Activated CD4-positive, alpha-beta T cell treated with anti-CD3 and anti-CD28 coated beads for 36 hours (primary cell): Measurements from ENCODE around the gene PRKACB. TPM values are rescaled to one million over a fixed set of nuclear protein-coding genes. Genes with fewer than 3 reads are reported as not detected.
"Not testable (repeated sequence)": the region's sequence is repeated elsewhere in the genome, so short reads cannot be mapped to it uniquely, and the experiment has no call there.

ENCODE experiments used
- ATAC-seq: fragments of 200-7000 bp; cut with Tn5 transposase; one replicate; pipeline ENCODE4 v1.10.0; 2021; ENCODE audit warnings: mild to moderate bottlenecking, moderate library complexity
- CTCF ChIA-PET: fragments of 350-600 bp; sonication (Branson Sonifier 250); formaldehyde crosslinking; loops from one replicate; lab custom pipeline; 2021; ENCODE audit warnings: antibody characterized with exemption; lab: Charles Lee
- POLR2A ChIA-PET: fragments of 350-600 bp; sonication (Branson Sonifier 250); formaldehyde crosslinking; loops from one replicate; lab custom pipeline; 2021; ENCODE audit warnings: antibody characterized with exemption, inconsistent platforms; lab: Charles Lee
- DNase-seq: peaks from one replicate; pipeline ENCODE4 v3.0.0-alpha.2; 2020
- H3K27ac Mint-ChIP-seq: one replicate; pipeline ENCODE4 v1.8.0; 2021; ENCODE audit warnings: mixed read lengths
- H3K27me3 Mint-ChIP-seq: one replicate; pipeline ENCODE4 v1.8.0; 2021; ENCODE audit warnings: mixed read lengths
- H3K36me3 Mint-ChIP-seq: one replicate; pipeline ENCODE4 v1.8.0; 2021; ENCODE audit warnings: low read depth, mixed read lengths
- H3K4me1 Mint-ChIP-seq: one replicate; pipeline ENCODE4 v1.8.0; 2021; ENCODE audit warnings: mixed read lengths
- H3K4me3 Mint-ChIP-seq: one replicate; pipeline ENCODE4 v1.8.0; 2021; ENCODE audit warnings: mild to moderate bottlenecking, moderate library complexity, mixed read lengths
- H3K9me3 Mint-ChIP-seq: one replicate; pipeline ENCODE4 v1.8.0; 2021; ENCODE audit warnings: low read depth, mixed read lengths
- intact Hi-C, 2 experiments: fragments of 100-400 bp; cut with DNase I in 1 of 2; cut with micrococcal nuclease in 1 of 2; formaldehyde crosslinking; loops; one replicate each; pipeline versions ENCODE4 v1.14.2 to v1.15.1; 2022 to 2024; cut with DNase I, micrococcal nuclease
- total RNA-seq, 2 experiments: library from RNA; stranded (reverse); gene quantifications; one replicate each; pipeline ENCODE4 v1.2.3, GENCODE V29; 2021

Gene PRKACB
- 10 to 100 TPM; 22.2 to 25.5 TPM for total RNA-seq

- peaks cover under 1% of the 10 kb centered on the region for H3K9me3 Mint-ChIP-seq
- peaks cover 40% of the 10 kb centered on the region for H3K4me1 Mint-ChIP-seq
- ChIA-PET POLR2A (interaction anchor here (0.5 to 1.5 kb wide), 4 partner anchors 8 to 362 kb away, joined by 3 to 4 read pairs (median 4); partner anchors contain the start of gene SPATA1), CTCF (interaction anchor here (0.6 to 4.5 kb wide), 24 partner anchors 10 to 629 kb away, joined by 3 to 44 read pairs (median 3); no protein-coding TSS in a partner anchor)
- no peaks in the 10 kb centered on the region for H3K27me3 Mint-ChIP-seq
- peak within 1 kb of the TSS; percentile 85 for H3K4me3 Mint-ChIP-seq
- H3K27ac Mint-ChIP-seq, result peak within 1 kb of the TSS; percentile 98
- DNase-seq (no peak), ATAC-seq (peak; percentile 89)
- peaks cover 2% of the 10 kb centered on the region for H3K36me3 Mint-ChIP-seq
- intact Hi-C loops, result loop anchor here (1.0 to 10.0 kb wide), 9 partner anchors 8 to 793 kb away; partner anchors contain the start of genes CTBS (in 1 of the 2), GNG5 (in 1 of the 2) and SPATA1 (in 1 of the 2)
Measured at GRCh38 chr1:84143796-84144565, at the start of gene PRKACB. PRKACB (plus strand) TSS chr1:84144271; CDS start chr1:84144362, 91 bp downstream.

- peaks cover 13% of the 10 kb centered on the region for H3K4me1 Mint-ChIP-seq
- ChIA-PET POLR2A (no interaction called here), CTCF (no interaction called here)
- no peak overlapping the region for H3K4me3 Mint-ChIP-seq
- no peaks in the 10 kb centered on the region for H3K27me3 Mint-ChIP-seq
- H3K9me3 Mint-ChIP-seq, result no peaks in the 10 kb centered on the region
- DNase-seq (no peak), ATAC-seq (no peak)
- intact Hi-C loops, result no loop called here
- H3K27ac Mint-ChIP-seq, result no peak overlapping the region
- peaks cover 2% of the 10 kb centered on the region for H3K36me3 Mint-ChIP-seq
Measured at GRCh38 chr1:84095308-84095707, 48.8 kb upstream of the PRKACB start.

GRCh38 chr1:84096176-84096575 is 47.9 kb upstream of the PRKACB start:
- H3K36me3 Mint-ChIP-seq, result peaks cover 2% of the 10 kb centered on the region

GRCh38 chr1:84101204-84101603 is 42.9 kb upstream of the PRKACB start:
- no peaks in the 10 kb centered on the region for H3K27me3 Mint-ChIP-seq
- no peak overlapping the region for H3K27ac Mint-ChIP-seq
- DNase-seq (no peak), ATAC-seq (no peak)
- ChIA-PET POLR2A (no interaction called here), CTCF (no interaction called here)
- intact Hi-C loops, result no loop called here
- H3K36me3 Mint-ChIP-seq, result no peaks in the 10 kb centered on the region
- H3K4me1 Mint-ChIP-seq, result peaks cover 4% of the 10 kb centered on the region
- no peak overlapping the region for H3K4me3 Mint-ChIP-seq
- H3K9me3 Mint-ChIP-seq, result no peaks in the 10 kb centered on the region

More at GRCh38 chr1:84096176-84096575, 47.9 kb upstream of the PRKACB start:
- no peaks in the 10 kb centered on the region for H3K9me3 Mint-ChIP-seq
- ChIA-PET CTCF (no interaction called here), POLR2A (no interaction called here)
- no peaks in the 10 kb centered on the region for H3K27me3 Mint-ChIP-seq
- no peak for ATAC-seq
- DNase-seq, result no peak
- H3K27ac Mint-ChIP-seq, result no peak overlapping the region
- intact Hi-C loops, result no loop called here
- H3K4me1 Mint-ChIP-seq, result peaks cover 5% of the 10 kb centered on the region
- H3K4me3 Mint-ChIP-seq, result no peak overlapping the region

- DNase-seq, result peak; percentile 29
- ChIA-PET CTCF (interaction anchor here (0.9 kb wide), 1 partner anchor 14 kb away, joined by 5 read pairs; no protein-coding TSS in a partner anchor), POLR2A (no interaction called here)
- H3K27ac Mint-ChIP-seq, result no peak overlapping the region
- H3K27me3 Mint-ChIP-seq, result no peaks in the 10 kb centered on the region
- H3K36me3 Mint-ChIP-seq, result no peaks in the 10 kb centered on the region
- ATAC-seq, result peak; percentile 94
- H3K4me3 Mint-ChIP-seq, result no peak overlapping the region
- H3K4me1 Mint-ChIP-seq, result peaks cover 4% of the 10 kb centered on the region
- H3K9me3 Mint-ChIP-seq, result peaks cover 9% of the 10 kb centered on the region
- intact Hi-C loops, result no loop called here
Measured at GRCh38 chr1:84103197-84103992, 40.7 kb upstream of the PRKACB start.

- H3K4me1 Mint-ChIP-seq, H3K36me3 Mint-ChIP-seq, H3K9me3 Mint-ChIP-seq, H3K27me3 Mint-ChIP-seq, H3K4me3 Mint-ChIP-seq, intact Hi-C loops, CTCF ChIA-PET, DNase-seq, ATAC-seq, H3K27ac Mint-ChIP-seq, POLR2A ChIA-PET: not testable (repeated sequence)
Measured at GRCh38 chr1:84107538-84107937, 36.5 kb upstream of the PRKACB start.

GRCh38 chr1:84107955-84108354 is 36.1 kb upstream of the PRKACB start:
- Mint-ChIP-seq H3K36me3 (no peaks in the 10 kb centered on the region), H3K27me3 (no peaks in the 10 kb centered on the region), H3K27ac (no peak overlapping the region), H3K9me3 (peaks cover 9% of the 10 kb centered on the region), H3K4me1 (peaks cover 4% of the 10 kb centered on the region), H3K4me3 (no peak overlapping the region)
- intact Hi-C loops, result no loop called here
- no peak for ATAC-seq
- ChIA-PET POLR2A (no interaction called here), CTCF (no interaction called here)
- no peak for DNase-seq

GRCh38 chr1:84108900-84109578 is 35.0 kb upstream of the PRKACB start:
- no peaks in the 10 kb centered on the region for H3K27me3 Mint-ChIP-seq
- intact Hi-C loops, result no loop called here
- H3K4me3 Mint-ChIP-seq, result no peak overlapping the region
- ChIA-PET POLR2A (no interaction called here), CTCF (no interaction called here)
- DNase-seq, result no peak
- no peaks in the 10 kb centered on the region for H3K36me3 Mint-ChIP-seq
- no peak overlapping the region for H3K27ac Mint-ChIP-seq
- no peaks in the 10 kb centered on the region for H3K4me1 Mint-ChIP-seq
- ATAC-seq, result no peak
- peaks cover 9% of the 10 kb centered on the region for H3K9me3 Mint-ChIP-seq

- ATAC-seq (no peak), DNase-seq (no peak)
- CTCF ChIA-PET, result no interaction called here
- no peak overlapping the region for H3K4me3 Mint-ChIP-seq
- H3K27me3 Mint-ChIP-seq, result no peaks in the 10 kb centered on the region
- POLR2A ChIA-PET, result no interaction called here
- H3K9me3 Mint-ChIP-seq, result peaks cover 9% of the 10 kb centered on the region
- no peaks in the 10 kb centered on the region for H3K4me1 Mint-ChIP-seq
- no peak overlapping the region for H3K27ac Mint-ChIP-seq
- H3K36me3 Mint-ChIP-seq, result no peaks in the 10 kb centered on the region
- intact Hi-C loops, result no loop called here
Measured at GRCh38 chr1:84110629-84111028, 33.4 kb upstream of the PRKACB start.

- Mint-ChIP-seq H3K27ac (no peak overlapping the region), H3K27me3 (no peaks in the 10 kb centered on the region), H3K36me3 (no peaks in the 10 kb centered on the region), H3K4me3 (no peak overlapping the region), H3K9me3 (no peaks in the 10 kb centered on the region), H3K4me1 (peaks cover 10% of the 10 kb centered on the region)
- DNase-seq (no peak), ATAC-seq (no peak)
- POLR2A ChIA-PET, result no interaction called here
- intact Hi-C loops, result no loop called here
- CTCF ChIA-PET, result interaction anchor here (0.6 to 1.2 kb wide), 4 partner anchors 9 to 609 kb away, joined by 3 to 4 read pairs (median 3); no protein-coding TSS in a partner anchor
Measured at GRCh38 chr1:84116558-84116957, 27.5 kb upstream of the PRKACB start.

GRCh38 chr1:84117868-84118267 is 26.2 kb upstream of the PRKACB start:
- ChIA-PET CTCF (interaction anchor here (0.6 to 1.2 kb wide), 3 partner anchors 154 to 311 kb away, joined by 3 read pairs; no protein-coding TSS in a partner anchor), POLR2A (interaction anchor here (0.5 kb wide), 1 partner anchor 455 kb away, joined by 3 read pairs; no protein-coding TSS in a partner anchor)
- H3K9me3 Mint-ChIP-seq, result no peaks in the 10 kb centered on the region
- H3K36me3 Mint-ChIP-seq, result no peaks in the 10 kb centered on the region
- peaks cover 10% of the 10 kb centered on the region for H3K4me1 Mint-ChIP-seq
- intact Hi-C loops, result no loop called here
- no peak overlapping the region for H3K4me3 Mint-ChIP-seq
- no peak overlapping the region for H3K27ac Mint-ChIP-seq
- no peaks in the 10 kb centered on the region for H3K27me3 Mint-ChIP-seq
- DNase-seq (no peak), ATAC-seq (no peak)
